Measurements from ENCODE around the gene LARP6. TPM values are rescaled to one million over a fixed set of nuclear protein-coding genes. Genes with fewer than 3 reads are reported as not detected.

The LARP6 gene
- total and polyA plus RNA-seq, 3 donors from 2014 or later: 49.6 to 105 (median 57.1) TPM

GRCh38 chr15:70833422-70833821 lies 20.5 kb downstream of the LARP6 start:
- TF ChIP-seq, protein P1, sequence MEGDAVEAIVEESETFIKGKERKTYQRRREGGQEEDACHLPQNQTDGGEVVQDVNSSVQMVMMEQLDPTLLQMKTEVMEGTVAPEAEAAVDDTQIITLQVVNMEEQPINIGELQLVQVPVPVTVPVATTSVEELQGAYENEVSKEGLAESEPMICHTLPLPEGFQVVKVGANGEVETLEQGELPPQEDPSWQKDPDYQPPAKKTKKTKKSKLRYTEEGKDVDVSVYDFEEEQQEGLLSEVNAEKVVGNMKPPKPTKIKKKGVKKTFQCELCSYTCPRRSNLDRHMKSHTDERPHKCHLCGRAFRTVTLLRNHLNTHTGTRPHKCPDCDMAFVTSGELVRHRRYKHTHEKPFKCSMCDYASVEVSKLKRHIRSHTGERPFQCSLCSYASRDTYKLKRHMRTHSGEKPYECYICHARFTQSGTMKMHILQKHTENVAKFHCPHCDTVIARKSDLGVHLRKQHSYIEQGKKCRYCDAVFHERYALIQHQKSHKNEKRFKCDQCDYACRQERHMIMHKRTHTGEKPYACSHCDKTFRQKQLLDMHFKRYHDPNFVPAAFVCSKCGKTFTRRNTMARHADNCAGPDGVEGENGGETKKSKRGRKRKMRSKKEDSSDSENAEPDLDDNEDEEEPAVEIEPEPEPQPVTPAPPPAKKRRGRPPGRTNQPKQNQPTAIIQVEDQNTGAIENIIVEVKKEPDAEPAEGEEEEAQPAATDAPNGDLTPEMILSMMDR (IDR thresholded peaks at IDR 0.05): no peak
- no peak for TF ChIP-seq POLR2A (IDR thresholded peaks at IDR 0.05)
- H3K9me3 ChIP-seq: no peaks in the 10 kb centered on the region

GRCh38 chr15:70832176-70832575 lies 21.8 kb downstream of the LARP6 start:
- TF ChIP-seq, protein P1 (IDR thresholded peaks at IDR 0.05): no peak
- no peak for TF ChIP-seq POLR2A (IDR thresholded peaks at IDR 0.05)
- WGBS, 2 donors: 97% methylated on average over 15 to 20 of the region's 20 CpGs
- Histone ChIP-seq H3K4me1 (peaks cover 28% of the 10 kb centered on the region), H3K4me3 (no peak overlapping the region), H3K27ac (no peak overlapping the region), H3K27me3 (no peaks in the 10 kb centered on the region), H3K9me3 (no peaks in the 10 kb centered on the region), H3K36me3 (ENCODE audit: low read depth, missing control alignments) (no peaks in the 10 kb centered on the region)
- DNase-seq: peak; percentile 4
- intact Hi-C loops (cut with DNase I; ENCODE audit: low total_unique reads): no loop called here

More at GRCh38 chr15:70833422-70833821, 20.5 kb downstream of the LARP6 start:
- DNase-seq: no peak
- intact Hi-C loops (cut with DNase I; ENCODE audit: low total_unique reads): no loop called here
- Histone ChIP-seq H3K27me3 (no peaks in the 10 kb centered on the region), H3K36me3 (ENCODE audit: low read depth, missing control alignments) (no peaks in the 10 kb centered on the region), H3K27ac (peak overlapping the region in 1 of 2 donors; percentile 86), H3K4me3 (no peak overlapping the region), H3K4me1 (peaks cover 28% of the 10 kb centered on the region)
- WGBS, 2 donors: 79 to 90% methylated on average over 3 of the region's 3 CpGs

DNA sequence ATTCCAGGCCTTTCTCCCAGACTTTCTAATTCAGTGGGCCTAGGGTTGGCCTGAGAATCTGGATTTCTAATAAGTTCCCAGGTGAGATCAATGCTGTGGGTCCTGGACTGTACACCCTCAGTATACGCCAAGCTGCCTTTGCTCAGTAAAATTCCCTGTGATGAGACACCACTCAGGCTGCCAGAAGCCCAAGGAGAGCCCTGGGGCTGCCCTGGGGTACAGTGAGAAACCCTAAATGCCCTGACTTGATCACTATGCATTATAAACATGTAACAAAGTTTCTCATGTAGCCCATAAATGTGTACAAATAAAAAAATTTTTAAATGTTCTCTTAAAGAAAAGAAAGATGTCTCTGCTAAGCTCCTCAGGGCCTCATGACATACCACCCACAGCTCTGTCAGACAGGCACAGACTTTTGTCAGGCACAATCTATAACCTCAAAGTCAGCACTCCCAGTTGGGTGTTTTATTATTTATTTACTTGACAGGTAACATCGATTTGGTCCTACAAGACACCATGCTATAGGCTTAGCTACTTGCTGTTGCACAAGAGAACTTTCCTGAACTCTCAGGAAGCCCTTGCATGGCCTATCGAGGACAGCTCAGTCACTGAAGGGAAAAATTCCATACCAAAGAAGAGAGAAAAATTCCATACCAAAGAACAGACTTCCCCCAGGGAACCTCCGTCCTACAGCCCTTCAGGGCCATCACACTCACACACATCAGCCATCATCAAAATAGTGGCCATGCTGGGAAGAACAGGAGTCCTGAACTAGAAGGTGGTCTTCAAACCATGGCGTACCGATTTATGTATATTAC lies 22.7 kb downstream of the LARP6 start:
- H3K4me1 ChIP-seq: peaks cover 23% of the 10 kb centered on the region
- intact Hi-C loops (cut with DNase I; ENCODE audit: low total_unique reads): no loop called here
- no peak for DNase-seq
- no peaks in the 10 kb centered on the region for H3K27me3 ChIP-seq
- WGBS, 2 donors: 89 to 94% methylated on average over 6 of the region's 6 CpGs
- H3K27ac ChIP-seq: peak overlapping the region in 1 of 2 donors; percentile 16
- H3K9me3 ChIP-seq: no peaks in the 10 kb centered on the region
- no peaks in the 10 kb centered on the region for H3K36me3 ChIP-seq (ENCODE audit: low read depth, missing control alignments)
- TF ChIP-seq, protein P1 (IDR thresholded peaks at IDR 0.05): no peak
- no peak for TF ChIP-seq POLR2A (IDR thresholded peaks at IDR 0.05)
- no peak overlapping the region for H3K4me3 ChIP-seq

DNA sequence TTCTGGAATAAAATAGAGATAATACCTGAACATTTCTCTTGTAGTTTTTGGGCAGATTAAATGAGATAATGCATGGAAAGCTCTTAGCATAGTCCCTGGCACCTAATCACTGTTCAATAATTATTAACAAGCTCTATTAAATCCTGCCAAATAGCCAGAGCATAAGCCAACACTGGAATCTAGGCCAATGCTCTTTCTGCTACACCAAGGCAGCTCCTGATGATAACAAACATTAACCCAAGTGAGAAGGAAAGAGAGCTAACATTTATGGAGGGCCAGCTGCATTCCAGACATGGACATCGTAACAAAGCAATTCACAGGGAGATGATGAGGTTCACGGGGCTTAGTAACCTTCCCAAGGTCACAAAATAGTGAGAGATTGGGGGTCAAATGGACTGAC lies 23.3 kb downstream of the LARP6 start:
- Histone ChIP-seq H3K27ac (peak overlapping the region in 1 of 2 donors; percentile 16), H3K4me1 (peaks cover 19% of the 10 kb centered on the region), H3K36me3 (ENCODE audit: low read depth, missing control alignments) (no peaks in the 10 kb centered on the region), H3K9me3 (no peaks in the 10 kb centered on the region), H3K27me3 (no peaks in the 10 kb centered on the region), H3K4me3 (no peak overlapping the region)
- 25 to 27% methylated on average over 2 of the region's 2 CpGs for WGBS, 2 donors
- intact Hi-C loops (cut with DNase I; ENCODE audit: low total_unique reads): no loop called here
- peak; percentile 10 for DNase-seq
- TF ChIP-seq, protein P1 (IDR thresholded peaks at IDR 0.05): no peak
- TF ChIP-seq POLR2A (IDR thresholded peaks at IDR 0.05): no peak

All from testis (tissue), 3 donors.